NCI-H187 (cell line): ENCODE data around the gene BCL7A.
A peak's percentile ranks its signal among the peaks of the same experiment; 100 is the strongest.

Source experiments
- DNase-seq, 2 experiments: peaks; one replicate each; lab custom pipeline; 2025; lab: John Stamatoyannopoulos, UW

BCL7A gene

DNA sequence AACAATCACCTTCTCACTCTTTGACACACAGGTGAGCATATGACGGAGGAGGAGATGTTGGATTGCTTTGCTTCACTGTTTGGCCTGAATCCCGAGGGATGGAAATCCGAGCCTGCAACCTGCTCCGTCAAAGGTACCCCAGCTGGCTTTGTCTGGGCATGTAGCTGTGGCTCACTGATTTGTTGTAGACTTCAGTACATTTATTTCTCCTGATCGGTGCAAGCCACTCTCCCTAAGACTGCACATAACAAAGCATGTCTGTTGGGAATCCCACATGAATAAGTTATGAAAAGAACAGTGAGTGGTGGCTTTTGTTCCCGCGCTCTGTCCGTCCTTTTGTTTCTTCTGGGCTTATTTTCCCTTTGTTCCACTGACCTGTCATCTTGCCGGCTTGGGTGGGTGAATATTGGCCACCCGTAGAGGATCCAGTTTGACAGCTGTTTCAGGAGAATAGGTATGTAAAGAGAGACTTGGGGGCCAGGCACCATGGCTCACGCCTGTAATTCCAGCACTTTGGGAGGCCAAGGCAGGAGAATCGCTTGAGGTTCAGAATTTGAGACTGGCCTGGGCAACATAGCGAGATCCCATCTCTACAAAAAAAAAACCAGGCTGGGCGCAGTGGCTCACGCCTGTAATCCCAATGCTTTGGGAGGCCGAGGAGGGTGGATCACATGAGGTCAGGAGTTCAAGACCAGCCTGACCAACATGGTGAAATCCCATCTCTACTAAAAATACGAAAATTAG lies 20.0 kb upstream of the BCL7A start:
- peak; percentile 88 to 96 for DNase-seq

DNA sequence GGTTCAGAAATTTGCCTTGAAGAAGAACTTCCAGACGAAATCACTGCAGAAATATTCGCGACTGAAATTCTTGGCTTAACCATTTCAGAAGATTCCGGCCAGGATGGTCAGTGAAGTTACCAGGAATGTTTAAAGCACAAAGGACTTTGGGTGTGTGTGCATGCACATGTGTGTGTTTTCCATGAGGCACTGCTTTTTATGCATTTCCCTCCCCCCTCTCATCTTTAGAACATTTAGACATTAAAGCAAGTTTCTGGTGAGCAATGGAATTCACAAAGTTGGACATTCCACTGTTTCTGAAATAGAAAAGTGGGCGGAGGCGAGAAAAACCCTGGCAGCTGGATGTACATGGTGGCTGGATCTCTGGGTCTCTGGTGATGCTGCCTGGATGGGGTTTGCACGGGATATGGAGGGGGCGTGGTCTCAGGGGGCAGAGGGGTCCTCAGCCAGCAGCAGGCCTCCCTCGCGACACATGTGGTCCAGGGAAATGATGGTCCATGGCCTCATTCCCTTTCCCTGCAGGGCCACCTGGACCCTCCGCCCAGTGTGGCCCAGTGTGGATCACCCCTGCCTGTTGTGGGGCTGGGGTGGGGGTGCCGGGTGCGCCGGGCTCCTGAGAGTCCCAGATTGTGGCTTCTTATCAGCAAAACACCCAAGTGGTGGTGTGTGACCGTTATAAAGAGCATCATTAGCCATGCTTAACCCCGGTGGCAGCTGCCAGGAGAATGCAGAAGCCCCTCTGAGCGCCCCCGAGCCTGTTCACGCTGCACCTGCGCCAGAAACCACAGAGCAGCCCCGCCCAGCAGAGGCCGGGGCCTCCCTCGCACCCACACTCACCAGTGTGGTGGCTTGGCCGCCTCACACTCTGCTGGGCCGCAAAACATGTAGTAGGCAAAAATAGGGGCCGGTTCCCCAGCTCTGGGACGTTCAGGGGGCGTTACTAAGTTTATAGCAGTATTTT lies 17.8 kb upstream of the BCL7A start:
- DNase-seq, result no peak

DNA sequence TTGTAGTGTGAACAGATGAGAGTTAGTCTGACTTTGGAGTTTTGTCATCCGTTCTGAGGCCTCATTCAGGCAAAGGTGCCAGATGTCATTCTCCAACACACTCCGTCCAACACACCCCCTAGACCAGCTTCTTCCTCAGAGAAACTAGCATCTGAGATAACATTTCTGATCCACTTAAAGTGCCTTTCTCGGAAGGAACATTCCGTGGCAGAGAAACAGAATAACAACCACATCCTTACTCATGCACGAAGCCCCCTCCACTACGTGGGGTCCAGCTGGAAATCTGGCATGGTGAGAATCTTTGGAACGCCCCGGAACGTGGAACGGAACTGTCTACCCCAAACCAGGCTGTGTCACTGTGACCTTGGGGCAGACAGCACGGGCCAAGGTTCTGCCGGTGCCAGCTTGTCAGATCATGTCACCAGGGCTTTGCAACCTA lies 17.0 kb upstream of the BCL7A start:
- no peak for DNase-seq

DNA sequence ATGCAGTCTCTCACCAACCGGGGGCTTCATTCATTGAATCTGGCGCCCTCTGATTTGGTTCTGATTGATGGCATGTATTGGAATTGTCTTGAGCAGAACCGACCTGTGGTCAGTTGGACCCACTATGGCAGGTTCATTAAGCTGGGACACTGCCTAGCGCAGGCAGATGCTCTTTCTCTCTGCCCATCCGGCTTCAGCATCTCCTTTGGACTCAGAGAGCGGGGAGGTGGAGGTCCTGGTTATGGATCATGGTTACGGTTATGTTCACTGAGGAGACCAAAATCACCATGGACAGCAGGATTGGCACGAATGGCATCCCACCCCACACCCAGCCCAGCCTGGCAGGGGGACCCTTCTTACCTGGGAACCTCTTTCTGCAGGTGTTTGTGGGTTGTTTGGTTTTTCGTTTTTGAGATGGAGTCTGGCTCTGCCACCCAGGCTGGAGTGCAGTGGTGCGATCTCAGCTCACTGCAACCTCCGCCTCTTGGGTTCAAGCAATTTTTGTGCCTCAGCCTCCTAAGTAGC lies 16.4 kb upstream of the BCL7A start:
- DNase-seq, result no peak

DNA sequence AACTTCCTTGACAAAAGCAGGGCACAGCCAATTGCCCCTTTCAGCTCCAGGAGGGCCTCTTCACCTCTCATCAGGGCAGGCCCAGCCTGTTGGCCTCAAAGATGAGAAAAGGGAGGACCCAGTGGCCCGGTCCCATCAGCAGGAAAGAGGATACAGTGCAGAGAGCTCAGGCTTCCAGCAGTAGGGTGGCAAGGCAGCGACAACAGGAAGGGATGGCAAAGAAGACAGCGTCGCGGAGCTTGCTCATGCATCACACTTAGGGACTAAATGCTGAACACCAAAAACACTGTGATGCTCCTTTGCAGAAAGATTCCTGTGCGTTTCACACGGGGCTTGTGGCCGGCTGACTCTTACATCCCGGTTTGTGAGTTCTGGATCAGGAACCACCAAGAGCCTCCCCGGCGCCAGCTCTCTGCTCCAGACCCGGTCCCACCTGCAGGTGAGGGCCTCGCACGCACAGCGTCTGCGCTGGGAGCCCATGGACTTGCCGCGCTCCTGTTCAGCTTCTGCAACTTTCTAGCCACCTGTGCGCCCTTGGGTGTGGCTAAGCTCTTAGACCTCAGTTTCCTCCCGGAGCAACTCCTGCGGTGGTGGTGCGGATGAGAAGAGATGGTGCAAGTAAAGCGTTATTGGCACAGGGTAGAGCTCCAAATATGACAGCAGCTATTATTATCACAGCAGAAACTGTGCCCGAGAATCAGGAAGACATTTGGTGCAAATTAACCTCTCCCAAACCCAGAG lies 15.3 kb upstream of the BCL7A start:
- no peak for DNase-seq

DNA sequence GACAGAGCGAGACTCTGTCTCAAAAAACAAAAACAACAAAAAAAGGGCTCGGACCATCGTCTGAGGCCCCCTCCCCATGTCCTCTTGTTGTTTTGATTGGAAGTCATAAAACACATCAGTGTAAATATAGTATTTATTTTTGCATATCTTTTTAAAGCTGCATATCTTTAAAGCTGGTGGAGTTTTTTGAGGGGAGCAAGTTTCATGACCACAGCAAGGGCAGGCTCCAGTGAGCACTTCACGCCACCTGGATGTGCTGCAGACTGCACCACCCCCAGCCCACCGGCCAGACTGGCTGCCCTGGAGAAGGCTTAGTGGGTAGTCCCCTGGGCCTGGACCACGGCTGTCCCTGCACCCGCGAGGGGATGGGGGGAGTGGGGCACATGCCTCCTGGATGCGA lies 11.9 kb upstream of the BCL7A start:
- no peak for DNase-seq

DNA sequence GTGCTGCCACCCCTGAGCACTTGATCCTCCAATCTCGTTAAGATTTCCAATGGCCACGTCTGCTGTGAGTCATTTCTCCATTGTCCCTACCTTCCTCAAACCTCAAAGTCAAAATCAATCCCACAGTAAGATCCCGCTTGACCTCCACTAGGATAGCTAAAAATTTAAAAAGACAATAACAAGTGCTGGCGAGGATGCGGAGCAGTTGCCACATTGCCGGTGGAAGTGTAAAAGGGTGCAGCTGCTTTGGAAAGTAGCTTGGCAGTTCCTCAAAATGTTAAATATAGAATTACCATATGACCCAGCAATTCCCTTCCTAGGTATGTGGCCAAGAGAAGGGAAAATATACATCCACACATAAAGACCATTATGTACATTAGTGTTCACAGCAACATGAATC lies 9.5 kb upstream of the BCL7A start:
- DNase-seq, result no peak

DNA sequence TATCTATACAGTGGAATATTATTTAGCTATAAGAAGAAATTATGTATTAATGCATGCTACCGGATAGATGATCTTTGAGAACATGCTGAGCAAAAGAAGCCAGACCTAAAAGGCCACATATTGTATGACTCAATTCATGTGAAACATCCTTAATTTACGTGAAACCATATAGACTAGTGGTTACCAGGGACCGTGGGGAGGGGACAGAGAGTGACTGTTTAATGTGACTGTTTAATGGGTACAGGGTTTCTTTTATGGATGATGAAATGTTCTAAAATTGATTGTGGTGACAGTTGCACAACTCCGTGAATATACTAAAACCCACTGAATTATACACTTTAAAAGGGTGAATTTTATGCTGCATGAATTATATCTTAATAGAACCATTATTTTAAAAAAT lies 8.5 kb upstream of the BCL7A start:
- no peak for DNase-seq

DNA sequence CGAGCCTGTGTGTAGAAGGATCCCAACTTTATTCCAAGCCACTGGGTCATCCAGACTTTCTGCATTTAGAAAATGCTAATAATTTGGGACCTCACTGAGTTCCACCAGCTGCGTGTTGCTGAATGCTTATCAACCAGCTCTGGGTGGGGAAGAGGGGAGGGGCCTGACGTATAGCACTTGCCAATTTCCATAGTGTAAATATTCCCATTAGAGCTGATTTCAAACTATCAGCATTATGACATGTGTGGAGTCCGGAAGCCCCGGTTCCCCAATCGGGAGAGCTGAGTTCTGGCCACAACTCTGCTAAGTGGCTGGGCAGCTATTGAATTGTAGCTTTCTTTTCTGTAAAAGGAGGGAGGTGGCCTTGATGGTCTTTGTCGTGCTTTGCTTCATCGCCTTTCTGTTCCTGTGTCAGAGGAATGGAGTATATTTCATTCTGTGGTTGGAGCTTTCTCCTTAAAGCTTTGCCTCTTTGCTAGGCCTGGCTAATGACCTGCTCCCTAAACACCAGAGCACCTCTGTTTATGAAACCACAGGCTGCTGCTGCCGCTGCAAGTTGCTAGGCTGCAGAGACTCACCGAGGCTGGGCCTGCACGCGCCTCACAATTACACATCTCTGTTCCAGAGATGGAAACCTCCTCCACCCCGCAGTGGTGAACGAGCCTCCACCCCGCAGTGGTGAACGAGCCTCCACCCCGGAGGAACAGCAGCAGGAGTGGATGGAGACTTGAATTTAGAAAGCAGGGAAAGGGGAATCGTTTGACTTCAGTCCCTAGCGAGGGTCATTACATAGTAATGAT lies 7.7 kb upstream of the BCL7A start:
- no peak for DNase-seq

DNA sequence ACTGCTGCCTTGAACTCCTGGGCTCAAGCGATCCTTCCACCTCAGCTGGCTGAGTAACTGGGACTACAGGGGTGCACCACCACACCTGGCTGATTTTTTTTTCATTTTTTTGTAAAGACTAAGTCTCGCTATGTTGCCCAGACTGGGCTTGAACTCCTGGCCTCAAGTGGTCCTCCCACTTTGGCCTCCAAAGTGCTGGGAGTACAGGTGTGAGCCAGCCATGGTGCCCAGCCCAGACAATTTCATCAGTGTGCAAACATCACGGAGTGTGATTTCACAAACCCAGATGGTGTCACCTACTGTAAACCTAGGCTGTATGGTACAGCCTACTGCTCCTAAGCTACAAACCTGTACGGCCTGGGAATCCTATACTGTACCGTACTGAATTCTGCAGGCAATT lies 6.9 kb upstream of the BCL7A start:
- DNase-seq, result no peak

DNA sequence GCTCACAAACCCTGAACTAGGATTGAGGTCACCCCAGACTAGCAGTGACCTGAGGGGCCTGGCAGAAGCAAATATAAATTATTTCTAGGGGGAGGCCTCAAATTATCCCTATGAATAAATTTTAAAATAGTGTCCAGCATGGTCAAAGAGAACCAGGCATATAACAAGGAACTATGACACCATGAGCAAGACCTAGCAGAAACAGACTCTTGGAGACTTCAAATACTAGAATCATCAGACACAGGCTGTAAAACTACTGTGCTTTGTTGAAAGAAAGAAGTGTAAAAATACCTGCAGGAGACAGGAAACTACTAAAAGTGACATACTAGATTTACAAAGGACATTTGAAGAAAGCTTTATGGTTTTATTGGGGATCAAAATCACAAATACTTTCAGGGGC lies 3.2 kb upstream of the BCL7A start:
- DNase-seq, result no peak

DNA sequence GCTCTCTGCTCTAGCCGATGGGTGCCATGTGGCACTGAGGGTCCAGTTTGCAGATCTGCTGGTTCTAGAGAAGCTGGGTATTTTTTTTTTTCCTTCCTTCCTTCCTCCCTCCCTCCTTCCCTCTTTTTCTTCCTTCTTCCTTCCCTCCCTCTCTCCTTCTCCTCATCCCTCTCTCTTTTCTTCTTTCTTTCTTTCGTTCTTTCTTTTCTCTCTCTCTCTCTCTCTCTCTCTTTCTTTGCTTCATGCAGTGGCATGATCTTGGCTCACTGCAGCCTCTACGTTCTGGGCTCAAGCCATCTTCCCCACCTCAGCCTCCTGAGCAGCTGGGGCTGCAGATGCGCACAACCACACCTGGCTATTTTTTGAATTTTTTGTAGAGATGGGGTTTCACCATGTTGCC lies 2.7 kb upstream of the BCL7A start:
- no peak for DNase-seq

DNA sequence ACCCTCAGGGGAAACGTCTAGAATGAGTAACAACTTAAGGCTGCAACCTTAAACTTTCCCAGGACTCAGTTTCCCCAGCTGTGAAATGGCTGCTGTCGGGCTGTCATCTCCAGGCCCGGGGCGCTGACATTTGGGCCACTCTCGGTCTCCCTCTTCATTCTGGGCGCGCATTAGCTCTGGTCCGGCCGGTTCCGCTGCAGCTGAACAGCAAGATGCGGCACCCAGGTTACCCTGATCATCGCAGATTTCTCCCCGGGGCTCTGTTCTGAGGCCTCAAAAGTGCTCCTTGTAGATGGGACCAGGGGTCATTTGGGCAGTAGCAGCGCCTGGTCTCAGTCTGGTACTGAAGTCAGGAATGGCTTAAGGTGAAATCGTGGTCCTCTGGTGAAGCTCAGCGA lies 890 bp upstream of the BCL7A start:
- DNase-seq, result no peak

DNA sequence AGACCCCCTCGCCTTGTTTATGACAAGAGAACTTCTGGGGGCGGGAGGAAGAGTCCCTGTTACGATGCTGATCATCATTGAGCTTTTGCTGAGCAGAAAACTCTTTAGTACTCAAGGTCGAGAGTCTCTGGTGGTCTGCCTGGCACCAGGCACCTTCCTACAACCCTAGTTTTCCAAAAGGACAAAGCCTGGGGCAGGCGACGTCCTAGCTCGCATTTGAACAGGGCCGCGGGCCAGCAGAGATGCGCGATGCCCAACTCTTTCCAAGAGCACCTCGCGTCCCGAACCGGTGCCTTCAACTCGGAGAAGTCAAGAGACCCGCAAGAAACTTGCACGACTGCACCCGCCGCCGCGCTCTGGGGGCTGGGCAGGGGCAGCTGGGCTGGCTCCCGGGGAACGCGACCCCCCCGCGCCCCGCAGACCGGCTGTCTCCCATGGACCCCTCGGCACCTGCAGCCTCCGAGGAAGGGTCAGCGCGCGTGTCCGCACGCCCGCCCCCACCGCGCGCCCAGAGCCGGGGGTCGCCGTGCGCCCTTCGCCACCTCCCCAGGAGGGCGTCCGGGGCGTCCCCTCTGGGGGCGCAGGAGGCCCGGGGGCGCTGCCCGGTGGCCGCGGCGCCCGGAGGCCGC lies 377 bp upstream of the BCL7A start:
- DNase-seq, result no peak

DNA sequence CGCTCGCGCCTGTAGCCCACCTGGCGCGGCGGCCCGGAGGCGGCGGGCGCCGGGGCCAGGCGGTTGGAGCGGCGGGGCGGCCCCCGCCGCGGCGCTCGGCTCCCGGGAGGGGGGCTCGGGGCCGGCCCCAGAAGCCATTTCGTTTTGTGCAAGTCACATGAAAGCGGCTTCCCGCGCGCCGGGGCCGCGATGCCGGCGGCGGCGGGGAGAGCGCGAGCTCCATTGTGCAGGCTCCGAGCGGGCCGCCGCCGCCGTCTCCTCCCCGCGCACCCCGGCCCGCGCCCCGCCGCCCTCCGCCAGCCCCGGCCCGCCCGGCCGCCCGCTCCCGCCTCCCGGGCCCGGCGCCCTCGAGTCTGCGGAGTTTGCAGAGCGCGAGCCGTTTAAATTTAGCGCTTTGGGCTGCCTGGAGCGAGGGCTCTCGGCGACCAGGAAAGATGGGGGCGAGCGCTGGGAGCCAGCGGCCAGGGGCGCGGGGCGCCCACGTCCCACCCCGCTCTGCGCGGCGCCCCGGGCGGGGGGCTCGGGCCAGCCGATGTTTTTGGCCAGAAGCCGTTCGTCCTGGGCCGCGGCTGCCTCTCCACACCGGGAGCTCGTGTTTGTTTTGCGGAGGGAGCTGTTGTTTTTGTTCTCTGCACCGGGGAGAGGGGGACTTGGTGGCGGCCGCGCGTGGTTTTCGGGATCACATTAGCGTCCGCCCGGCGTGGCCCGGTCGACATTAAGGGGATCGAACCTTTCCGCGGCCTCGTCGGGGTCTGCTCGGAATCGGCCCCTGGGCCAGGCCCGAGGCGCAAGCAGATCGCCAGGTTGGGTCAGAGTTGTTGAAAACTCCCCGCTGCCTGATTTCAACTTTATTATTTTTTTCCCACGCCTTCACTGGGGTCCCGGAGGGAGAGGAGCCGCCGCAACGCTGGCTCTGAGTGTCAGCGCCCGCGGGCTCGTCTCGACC lies 982 bp downstream of the BCL7A start:
- DNase-seq, result no peak

DNA sequence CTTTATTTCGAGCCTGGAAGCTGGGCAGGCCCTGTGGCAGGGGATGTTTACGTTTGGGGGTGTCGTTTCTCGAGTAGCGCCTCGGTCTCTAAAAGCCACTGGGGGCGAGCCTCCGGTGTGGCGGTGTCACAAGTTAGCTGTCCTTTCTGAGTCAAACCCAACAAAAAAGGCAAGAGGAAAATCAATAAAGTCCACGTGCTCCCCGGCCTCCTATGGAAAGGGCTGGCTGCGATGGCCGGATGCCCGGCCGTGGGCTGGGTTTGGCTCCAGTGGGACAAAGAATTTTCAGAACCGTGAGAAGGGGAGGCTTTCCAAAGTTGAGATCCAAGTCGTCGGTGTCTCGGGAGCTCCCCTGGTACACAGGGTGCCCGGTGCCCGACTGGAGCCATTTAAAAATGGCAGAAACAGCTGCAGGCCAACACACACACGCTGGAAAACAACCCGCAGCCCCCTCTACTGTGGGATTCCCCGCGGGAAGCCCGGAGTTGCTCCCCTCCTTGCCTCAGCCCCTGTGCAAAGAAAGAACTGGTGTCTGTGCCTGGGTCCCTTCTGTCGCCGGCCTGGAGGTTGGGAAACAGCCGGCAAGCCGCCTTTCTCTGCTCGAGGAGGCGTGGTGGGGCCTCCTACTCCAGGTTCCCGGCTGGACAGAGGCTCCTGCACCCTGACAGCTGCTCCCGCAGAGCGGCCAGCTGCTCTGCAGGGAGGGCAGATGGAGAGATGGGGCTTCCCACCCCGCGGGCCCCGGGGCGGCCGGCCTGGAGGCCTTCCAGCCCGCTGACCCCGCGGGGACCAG lies 1.9 kb downstream of the BCL7A start:
- DNase-seq, result no peak

DNA sequence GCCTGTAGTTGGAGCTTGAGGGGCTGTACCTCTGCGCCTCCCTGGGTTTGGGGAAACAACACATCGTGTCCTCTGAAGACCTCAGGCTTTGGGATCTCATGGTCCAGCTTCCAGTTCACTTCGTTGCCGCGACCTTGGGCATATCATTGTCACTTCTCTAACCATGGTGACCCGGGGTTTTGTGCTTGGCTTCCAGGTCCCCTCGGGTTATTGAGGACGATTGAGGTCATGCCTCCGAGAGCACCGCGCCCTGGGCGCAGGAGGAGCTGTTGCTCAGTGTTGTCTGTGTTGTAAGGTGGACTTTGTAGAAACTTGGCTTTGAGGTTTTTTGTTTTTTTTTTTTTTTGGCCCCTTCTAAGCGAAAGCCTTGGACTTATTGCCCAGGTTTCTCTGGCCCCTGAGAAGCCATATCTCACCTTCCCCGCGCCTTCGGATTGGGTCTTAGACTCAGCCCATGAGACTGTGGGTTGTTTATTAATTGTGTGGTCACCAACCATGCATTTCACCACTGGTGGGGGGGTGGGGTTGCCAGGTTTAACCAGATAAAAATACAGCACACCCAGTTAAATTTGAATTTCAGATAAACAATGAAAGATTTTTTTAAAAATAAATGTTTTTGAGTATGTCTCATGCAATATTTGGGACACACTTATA lies 2.6 kb downstream of the BCL7A start:
- no peak for DNase-seq

DNA sequence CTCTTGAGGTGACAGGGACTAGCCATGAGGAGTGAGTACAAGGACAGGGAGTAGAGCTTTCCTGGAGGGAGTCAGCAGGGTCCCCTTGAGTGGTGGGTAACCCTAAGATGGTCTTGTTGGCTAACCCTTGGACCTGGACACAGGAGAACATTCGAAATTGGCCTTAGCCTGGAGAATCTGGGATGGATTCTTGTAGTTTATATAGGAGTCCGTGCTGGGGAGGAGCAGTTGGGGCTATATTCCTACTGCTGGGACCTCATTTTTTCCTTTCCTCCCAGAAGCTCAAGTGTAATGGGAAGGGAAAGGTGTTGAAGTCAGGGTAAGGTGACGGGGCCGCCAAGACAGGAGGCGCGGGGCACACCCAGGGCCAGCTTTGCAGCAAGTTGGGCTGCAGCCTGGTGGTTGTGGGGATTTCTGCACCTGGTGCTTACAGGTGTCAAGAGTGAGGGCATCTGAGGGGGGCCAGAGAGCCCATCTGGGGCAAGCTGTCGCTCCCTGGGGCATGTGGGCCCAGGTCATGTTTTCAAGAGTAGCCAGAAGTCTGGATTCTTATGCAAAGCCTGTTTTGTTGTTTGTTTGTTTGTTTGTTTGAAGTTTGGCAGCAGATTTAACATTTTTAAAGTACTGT lies 5.1 kb downstream of the BCL7A start:
- DNase-seq, result no peak
